Activated CD4-positive, CD25-positive, alpha-beta regulatory T cell treated with anti-CD3 and anti-CD28 coated beads, Interleukin-2, amount 50 U/mL, for 72 hours (primary cell): ENCODE results near the gene KMT2E.

Source experiments
- DNase-seq: peaks from one replicate; pipeline ENCODE4 v3.0.0; 2021

Gene KMT2E

DNA sequence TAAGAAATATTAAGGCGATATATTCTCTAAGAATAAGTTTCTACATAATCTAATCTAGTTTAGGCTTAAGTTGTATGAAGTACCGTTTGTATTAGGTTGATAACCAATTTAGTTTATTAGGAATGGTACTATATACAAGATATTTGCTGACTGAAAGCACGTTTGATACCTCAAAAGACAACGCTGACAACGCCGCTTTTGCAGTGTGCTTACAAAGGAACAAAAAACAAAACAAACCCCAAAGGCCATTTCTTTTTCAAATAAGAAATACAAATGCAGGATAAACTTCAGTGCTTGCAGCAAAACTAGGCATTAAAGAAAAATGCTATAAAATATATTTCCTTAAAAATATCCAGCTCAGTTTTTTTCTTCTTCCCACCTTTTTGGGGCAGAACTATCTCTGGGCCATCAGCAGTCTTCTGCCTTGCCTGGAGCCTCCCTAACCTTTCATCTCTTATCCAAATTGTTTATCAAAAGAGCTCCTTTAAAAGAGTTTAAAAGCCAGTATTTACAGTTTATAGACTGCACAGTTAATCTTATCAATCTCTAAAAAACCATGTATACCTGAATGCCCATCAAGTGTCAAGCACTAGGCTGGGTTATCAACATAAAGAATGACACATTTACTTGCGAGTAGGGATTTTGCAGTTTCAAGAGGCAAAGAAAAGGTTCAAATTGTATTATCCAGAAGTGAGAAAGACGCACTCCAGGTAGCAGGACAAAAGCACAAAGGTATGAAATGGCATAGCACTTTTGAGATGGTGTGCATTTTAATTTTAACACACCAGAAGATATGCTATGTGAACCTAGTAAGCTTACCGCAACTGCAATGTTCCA is 4.1 kb upstream of the KMT2E start:
- DNase-seq, result no peak

DNA sequence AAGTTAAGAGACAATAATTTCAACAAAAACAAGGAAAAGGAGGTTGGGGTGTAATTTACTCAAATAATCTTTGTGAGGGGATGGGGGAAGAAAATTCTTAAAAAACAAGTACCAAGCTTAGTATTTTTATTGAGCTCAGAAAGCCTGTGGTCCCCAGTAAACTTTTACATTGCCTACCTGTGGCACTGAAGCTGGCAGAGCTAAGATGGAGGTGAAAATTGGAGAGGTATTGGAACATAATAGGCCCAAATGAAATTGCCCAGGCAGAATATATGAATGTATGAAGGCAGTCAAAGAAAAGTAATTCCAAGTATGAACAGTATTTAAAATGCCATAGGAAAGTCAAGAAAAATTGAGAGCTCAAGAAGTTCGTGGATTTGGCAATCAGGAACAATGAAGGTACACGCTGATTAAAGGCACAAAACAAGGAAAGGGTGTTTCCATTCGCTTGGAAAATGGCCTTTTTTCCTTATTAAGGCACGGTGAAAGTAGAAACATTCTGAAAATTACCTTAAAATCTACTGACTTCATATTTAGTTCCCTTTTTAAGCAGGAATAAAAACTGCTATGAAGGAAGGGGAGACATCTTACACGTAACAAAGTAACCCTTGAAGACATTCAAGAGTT is 3.4 kb upstream of the KMT2E start:
- no peak for DNase-seq

DNA sequence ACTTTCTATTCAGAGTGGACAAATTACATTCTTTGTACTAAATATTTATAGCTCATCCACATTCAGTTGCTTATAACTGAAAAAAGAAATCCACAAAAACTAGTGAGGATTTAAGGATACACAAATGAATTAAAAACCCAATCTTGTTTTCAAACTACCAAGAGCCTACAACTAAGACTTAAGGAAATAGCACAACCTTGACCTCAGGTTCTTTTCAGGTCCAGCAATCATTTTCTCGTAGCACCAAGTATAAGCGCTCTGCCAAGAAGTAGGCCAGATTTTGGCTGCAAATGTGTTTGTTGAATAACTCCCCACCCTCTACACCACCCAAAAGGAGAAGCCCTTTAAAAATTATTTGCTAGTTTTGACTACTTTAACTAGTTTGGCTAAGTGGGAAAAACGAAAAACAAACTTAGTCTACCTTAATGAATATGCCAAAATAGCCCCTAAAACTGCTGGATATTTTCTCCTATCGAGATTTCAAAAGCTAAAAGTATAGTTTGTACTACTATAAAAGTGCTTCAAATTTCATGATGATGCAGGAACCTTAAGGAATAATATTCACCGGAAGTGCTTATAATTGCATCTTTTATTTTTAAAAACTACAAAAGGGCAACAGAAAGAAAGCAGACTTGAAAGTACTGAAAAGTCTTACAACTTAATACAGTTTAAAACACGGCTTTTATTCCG is 2.7 kb upstream of the KMT2E start:
- DNase-seq, result no peak

DNA sequence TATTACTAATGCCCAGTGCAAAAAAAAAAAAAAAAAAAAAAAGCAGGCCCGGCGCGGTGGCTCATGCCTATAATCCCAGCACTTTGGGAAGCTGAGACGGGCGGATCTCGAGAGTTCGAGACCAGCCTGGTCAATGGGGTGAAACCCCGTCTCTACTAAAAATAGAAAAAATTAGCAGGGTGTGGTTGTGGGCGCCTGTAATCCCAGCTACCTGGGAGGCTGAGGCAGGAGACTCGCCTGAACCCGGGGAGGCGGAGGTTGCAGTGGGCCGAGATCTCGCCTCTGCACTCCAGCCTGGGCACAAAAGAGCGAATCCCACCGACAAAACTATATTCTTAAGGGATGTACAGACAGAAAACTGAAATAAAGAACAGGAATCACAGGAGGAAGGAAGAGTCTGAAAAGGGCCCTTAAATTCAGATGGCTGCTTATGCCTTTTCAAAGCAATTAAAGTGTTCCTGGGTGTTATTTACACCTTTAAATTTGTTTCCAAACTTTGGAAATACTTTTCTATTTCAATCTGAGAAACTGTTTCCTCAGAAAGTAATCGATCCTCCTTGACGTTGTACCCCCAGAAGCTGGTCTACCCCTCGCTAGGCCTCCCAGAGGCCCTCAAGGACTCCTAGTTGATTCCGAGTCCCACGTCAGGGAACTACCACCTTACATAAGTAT is 2.0 kb upstream of the KMT2E start:
- peak; percentile 54 for DNase-seq

DNA sequence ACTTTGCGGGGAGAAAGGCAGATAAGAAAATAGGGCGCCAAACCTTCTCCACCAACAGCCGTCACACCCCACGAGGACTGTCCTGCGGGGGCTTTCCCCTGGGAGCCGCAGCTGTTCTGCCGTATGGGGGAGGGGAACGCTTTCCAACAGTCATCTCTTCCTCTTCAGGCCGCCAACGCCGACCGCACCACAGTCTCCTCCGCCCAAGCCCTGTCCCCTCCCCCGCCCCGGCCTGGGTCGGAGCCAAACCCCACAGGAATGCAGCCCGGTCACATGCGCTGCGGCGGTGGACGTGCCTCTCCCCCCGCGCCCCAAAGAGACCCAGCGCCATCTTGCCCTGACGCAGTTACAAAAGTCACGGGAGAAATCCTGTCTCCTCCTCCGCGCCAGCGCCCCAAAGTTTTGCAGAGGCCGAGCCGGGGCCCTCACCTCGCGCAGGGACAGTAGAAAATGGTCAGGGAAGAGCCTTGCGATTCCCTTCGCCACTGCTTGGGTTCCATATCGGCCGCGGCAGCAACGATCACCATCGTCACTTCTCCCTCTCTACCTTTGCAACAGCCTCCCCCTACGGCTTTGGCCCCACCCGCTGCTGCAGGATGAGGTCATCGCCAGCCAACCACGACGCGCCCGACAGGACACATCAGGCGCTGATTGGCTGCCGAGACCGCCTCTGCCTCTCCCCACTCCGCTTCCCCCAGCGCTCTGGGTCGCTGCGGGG is 1.3 kb upstream of the KMT2E start:
- DNase-seq, result peak; percentile 99

DNA sequence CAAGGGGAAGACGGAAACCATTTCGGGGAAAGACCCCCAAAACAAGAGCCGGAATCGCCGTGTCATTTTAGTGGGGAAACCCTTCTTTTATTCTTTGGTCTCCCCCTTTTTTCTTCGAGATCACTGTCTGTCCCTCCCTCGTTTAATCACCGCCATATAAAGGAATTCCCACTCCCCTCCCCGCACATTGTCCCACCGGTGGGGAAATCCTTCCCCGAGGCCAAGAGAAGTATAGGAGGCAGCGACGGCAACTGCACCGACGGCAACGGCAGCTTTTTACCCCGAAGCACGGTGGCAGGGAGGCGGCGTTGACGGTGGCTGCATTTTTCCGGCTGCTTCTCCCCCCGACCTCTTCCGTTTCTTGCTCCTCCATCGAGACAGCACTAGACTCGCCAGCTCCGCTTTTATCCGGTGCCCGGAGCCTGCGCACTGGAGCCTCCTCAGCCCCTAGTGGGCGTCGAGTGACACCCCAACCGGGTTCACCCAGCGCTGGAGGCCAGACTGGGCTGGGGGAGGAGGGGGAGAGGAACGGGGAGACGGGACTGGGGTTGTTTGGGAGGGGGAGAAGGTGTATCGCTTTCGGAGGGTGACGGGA is 687 bp upstream of the KMT2E start:
- peak; percentile 93 for DNase-seq

DNA sequence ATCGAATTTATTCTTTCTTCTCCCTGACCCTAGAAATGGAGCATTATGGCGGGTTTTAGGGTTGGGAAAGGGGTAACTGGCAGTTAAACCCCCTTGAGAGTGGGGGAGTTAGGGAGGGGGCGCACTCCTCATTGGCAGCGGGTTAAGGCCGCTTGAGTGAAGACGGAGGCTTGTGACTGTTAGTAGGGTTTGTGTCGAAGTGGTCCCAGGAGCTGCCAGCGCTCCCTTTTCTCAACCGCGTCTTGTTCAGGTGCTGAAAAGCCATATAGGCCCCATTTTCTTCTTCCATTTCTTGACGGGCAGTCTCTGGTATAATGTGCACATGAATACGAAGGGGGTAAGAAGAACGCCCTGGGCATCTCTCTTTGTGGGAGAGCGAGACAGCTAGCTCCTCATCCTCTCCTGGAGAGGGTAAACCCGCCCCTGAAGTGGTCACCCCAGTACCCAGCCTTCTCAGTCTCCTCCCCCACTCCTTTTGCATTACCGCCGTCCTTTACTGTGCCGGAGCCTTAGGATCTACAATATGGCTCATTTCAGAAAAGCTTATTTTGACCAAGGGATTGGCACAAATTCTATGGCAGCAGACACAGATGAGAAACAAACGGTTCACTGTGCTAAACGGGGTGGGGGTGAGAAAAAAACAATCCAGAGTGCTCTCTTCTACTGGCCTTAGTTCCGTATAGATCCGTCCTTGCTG is 836 bp downstream of the KMT2E start:
- DNase-seq, result peak; percentile 63

DNA sequence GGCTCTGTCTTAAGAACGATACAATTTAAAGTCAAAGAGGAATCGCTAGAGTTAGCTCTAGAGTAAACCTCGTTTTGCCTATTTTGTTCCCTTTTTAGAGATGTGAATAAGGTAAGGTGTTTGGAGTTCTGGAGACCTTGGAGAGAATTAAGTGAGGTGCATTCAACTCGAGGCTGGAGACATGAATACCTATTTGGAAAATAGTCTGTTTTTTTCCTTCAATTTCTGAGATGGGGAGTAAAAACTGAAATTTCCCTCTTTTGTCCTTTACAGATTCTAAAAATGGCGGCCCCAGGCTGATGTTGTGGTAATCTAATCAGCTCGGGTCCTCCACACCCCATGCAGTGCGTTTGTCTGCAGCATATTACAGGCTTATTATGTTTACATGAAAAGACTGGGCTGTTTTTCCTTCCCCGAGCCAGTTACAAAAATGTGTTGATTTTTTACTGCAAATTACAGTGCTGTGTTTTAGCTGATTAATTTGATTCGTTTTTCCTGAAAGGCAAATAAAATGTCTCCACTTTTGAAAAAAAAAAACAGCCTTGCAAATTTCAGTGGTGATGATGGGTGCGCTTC is 1.5 kb downstream of the KMT2E start:
- DNase-seq, result no peak

DNA sequence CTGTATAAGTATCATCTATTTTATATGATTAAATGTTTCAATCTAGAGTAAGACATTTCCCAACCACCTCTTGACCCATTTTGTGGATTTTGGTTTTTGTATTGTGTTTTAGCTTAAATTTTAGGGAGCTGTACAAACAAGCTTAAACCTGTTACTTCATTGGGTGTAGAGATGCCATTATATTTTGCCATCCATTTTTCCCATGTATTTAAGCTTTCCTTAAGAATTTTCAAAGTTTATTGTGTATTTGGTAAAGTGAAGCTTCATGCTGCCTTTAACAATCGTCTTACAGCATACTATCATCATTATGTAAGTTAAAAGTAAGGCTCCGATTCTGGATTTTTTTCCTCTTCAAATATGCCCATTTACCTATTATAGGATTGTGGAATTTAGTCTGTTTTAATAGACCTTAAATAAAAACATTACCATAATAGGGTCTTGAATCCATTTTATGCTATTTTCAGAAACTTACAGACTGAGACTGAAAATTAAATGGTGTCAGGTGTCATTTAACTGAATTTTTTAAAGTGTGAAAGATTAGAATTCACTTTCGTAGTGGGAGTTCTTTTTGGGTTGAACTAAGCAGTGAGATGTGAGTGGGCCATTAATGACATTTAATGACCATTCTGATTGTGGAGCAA is 2.2 kb downstream of the KMT2E start:
- DNase-seq, result no peak

DNA sequence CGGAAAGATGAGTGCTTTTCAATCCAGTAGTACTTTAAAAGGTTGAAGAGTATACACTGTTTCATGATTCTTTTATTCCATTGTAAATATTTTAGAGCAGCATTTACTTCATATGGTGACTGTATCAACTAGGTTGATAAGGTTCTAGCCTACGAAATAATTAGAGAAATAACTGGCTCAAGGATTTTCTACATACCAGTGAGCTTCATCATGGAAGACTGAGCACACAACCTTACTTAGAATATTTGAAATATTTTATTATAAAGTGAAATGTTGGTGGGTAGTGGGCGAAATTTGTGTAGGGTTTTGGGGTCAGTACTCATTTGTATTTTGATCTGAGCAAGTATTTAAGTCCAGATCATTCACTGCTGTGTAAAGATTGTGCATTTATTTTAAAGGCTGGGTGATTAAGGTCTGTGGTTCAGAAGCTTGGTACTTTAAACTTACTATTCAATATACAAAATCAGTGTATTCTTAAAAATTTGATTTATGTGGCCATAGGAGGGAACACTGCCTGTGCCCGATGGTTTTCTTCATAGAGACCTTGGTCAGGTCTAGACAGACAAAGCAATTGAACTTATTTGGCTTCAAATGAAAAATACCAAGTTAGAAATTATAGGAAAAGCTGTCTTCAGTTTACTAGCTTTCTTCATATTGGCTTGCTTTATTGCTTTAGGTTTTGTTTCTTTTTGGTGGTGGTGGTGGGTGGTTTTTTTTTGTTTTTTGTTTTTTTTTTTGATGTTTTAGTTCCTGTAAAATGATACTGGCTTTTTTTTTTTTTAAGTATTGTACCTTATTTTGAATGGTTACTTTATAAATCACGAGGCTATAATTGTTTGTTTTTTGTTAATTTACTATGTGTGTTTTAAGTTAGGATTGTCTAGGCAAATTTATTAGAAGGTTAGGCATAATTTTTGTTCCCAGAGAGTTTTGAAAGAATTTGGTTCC is 3.0 kb downstream of the KMT2E start:
- no peak for DNase-seq

DNA sequence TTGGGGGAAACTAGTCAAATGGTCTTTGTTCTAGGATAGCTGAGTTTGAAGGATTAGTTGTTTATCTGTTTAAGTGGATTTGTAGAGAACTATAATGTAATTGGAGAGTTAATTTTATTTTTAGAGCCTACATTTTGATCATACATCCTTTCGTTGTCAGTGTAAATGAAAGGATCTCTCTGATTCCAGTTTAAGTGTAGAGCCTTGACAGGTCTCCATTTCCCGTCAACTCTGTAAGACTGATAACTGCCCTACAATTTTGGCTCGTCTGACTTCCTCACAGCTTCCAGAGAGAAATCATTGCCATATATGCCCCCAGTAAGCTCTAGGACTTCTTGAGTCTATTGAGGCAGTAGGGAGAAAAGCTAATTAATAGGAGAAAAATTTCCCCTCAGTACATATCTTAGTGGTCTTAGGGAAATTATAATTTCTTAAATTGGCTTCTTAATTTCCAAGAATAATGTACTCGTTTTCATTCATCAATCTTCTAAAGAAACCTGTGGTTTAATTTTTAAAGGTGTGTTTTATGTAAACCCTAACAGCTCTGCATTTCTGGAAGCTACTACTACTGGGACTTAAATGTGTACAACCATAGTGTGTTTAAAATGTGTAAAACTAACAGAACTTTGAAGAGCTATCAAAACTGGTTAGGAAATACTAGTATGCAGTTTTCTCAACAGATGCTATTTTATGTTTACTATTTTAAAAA is 3.8 kb downstream of the KMT2E start:
- no peak for DNase-seq

DNA sequence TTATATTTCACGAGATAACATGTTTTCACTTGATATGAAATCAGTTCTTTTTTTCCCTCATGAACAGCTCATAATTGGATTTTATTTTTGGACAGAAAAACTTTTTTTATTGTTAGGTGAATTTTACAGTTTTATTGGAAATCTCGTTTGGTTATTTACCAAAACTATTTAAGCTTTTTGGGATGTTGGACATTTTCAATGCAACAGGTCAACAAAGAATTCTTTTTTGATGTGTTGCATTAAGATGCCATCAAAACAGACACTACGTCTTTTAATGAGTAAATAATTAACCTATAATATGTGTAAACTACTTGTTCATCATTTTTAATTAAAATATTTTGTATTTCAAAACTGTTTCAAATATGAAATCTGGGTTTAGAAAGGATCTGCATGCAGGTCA is 5.3 kb downstream of the KMT2E start:
- DNase-seq, result no peak

DNA sequence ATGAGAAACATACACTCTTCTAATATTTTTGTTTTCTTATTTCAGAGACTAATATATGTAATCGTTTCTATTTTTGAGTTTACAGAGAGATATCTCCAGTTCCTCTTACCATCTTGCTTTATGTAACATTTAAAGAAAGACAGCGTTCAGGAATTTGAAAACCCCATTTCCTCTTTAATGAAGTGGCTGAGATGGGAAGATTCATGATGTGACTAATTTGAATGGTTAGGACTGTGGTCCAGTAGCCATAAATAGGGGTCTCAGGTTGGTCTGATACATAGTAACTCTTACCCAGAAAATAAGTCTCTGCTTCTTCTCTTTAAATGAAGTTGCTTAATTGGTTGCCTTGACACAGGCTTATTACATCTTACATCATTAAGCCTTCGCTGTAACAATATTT is 6.9 kb downstream of the KMT2E start:
- no peak for DNase-seq

DNA sequence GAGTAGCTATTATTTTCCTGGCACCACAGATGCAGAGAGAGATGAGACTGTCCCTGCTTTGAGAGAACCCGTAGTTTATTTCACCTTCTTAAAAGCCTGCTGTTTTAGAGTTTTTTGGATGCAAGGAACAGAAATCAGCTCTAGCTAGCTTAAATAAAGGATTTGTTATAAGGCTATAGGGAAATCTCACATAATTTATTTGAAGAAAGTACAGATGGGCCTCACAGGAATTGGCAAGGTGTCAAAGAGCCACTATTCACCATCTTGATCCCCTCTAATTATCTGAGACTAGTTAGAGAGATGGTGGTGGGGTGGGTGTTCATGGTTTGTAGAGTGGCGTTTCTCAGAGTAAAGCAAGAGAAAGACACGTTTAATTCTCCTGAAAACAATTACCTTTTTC is 7.3 kb downstream of the KMT2E start:
- no peak for DNase-seq

DNA sequence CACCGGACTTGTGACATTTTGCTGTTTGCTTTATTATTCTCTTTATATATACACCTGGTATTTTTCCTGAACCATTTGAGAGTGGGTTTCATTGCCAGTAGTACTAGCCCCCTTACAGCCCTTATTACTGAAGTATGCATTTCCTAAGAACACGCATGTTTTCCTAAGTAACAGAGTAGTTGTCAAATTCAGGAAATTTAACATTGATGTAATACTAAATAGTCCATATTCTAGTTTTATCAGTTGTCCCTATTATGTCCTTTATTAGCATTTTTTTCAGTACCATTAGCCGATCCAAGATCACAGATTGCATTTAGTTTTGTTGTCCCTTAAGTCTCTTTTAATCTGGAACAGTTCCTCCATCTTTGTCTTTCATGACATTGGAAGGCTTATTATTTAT is 8.0 kb downstream of the KMT2E start:
- no peak for DNase-seq

DNA sequence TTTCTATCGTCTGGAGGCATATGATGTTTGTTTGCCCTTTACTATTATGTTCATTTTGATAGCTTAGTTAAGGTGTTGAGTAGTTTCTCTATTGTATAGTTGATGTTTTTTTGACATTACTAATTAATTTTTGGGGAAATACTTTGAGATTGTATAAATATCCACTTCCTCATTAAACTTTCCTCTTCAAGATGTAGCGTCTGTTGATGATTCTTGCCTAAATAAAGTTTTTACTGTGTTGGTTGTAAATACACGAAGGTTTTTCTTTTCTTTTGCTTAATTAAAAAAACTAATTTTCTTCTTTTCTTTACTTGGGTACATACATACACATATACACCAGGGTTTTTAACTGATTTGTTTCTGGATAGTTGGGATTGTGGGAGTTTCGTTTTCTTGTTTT is 8.5 kb downstream of the KMT2E start:
- DNase-seq, result no peak

DNA sequence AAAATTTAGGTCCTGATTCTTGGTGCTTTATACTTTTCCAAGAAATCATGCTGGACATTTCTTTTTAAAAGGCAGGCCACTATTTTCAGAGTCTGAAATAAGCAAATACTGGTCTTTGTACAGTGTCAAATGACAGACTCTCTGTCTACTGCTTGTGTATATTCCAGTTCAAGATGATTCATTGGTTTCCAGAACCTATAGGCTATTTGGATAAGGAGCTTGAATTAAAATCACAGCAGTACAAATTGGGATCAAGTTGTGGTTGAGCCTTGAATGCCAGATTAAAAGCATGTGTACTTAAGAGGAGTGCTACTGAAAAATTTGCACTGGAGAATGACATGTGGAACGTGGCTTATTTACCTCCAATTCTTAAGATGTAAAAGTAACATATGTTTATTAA is 10.7 kb downstream of the KMT2E start:
- no peak for DNase-seq

DNA sequence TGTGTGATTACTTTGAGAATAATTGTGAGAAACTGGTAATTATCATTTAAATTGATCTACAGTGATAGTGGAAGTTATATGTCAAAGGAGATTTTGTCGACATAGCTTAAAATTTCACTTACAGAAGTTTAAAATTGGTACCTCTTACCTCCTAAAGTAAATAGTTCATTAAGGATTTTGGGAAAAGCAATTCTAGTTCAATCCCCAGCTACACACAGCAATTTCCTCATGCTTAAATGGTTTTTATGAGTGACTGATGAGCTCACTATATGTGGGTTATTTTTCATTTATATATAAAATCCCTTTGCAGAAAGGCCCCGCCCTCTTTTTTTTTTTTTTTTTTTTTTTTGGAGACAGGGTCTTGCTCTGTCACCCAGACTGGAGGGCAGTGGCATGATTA is 12.7 kb downstream of the KMT2E start:
- DNase-seq, result no peak
